HG02763 (cell line): ENCODE data around the gene MTF2.
"Not testable (repeated sequence)": the region's sequence is repeated elsewhere in the genome, so short reads cannot be mapped to it uniquely, and the experiment has no call there.

ENCODE experiments used
- ATAC-seq: cut with Tn5 transposase; IDR thresholded peaks from one replicate; pipeline ENCODE4 v1.9.1; 2021; ENCODE audit warnings: mild to moderate bottlenecking, moderate library complexity; ENCODE audit not compliant: unreplicated experiment

Gene MTF2

GRCh38 chr1:93137604-93138292 lies 58.7 kb downstream of the MTF2 start:
- ATAC-seq = no peak

- no peak for ATAC-seq
These were observed 61.0 kb downstream of the MTF2 start for GRCh38 chr1:93140106-93140505.

- ATAC-seq = no peak
These were observed 63.1 kb downstream of the MTF2 start for GRCh38 chr1:93142161-93142560.

DNA sequence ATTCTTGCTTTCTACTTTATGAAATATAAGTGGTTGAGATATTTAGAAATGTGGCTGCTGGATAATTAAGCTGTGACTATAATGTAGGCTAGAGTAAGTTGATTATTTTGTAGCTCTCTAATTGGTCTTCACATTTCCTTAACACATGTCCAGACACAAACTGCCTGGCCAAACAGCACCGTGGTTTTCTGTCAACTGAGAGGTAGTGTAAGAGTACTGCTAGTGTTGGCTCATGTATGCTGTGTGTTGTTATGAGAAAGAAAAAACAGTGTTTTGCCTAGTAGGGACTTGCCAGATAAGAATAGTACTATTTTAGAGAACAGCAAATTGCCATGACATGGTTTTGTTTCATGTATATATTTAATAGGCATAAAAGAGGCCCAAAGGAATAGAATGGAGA lies 64.1 kb downstream of the MTF2 start:
- ATAC-seq = no peak

- ATAC-seq = no peak
These were observed 64.7 kb downstream of the MTF2 start for GRCh38 chr1:93143769-93144168.

DNA sequence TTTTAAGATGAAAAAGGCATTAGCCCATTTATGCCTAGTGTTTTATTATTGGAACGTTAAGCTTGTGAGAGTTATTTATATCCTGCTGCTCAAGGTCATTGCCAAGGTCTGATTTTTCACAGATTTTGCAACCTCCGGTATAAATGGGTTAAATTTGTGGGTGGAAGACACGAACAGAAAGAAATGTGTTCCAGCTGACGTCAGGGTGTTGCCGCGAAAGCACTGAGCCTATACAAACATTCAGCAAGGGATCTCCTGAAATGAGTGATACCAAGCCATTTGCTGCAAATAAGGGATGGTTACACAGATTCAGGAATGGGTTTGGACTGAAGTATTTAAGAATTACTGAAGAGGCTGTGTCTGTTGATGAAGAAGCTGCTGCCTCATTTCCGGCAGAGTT lies 68.9 kb downstream of the MTF2 start:
- ATAC-seq = no peak

DNA sequence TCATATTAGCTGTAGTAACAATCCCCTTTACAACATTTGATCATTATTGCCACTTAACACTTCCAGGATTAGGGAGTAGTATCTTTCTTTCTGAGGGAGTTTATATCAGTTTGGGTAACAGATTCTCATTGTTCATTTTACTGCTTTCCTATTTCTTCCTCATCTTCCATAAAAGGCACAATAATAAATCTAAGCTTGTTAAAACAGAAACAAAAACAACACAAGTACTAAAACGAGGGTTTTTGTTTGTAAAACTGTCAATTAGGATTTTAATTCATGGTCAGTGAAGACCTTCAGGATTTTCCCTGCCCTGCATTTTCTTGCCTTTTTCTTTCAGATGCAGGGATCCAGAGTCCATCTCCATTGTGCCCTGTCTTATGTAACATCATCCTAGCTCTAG lies 71.6 kb downstream of the MTF2 start:
- ATAC-seq = no peak

DNA sequence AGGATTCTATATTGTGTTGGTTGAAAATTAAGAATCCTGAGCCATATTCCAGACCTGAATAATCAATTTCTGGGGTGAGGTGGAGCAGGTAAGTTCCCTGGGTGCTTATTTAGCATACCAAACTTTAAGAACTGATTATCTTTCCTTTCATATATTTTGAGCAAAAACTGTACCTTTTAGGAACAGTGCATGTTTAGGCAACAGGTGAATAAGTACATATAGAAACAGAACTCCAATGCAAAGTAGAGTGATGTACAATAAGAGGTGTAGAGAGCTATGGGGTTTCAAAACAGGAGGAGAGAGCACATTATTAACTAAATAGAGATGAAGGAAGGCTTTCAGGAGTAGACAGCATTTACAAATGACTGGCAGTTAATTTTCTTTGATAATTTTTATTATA lies 72.4 kb downstream of the MTF2 start:
- ATAC-seq = no peak

- ATAC-seq = no peak
These were observed 73.8 kb downstream of the MTF2 start for GRCh38 chr1:93152835-93153234.

DNA sequence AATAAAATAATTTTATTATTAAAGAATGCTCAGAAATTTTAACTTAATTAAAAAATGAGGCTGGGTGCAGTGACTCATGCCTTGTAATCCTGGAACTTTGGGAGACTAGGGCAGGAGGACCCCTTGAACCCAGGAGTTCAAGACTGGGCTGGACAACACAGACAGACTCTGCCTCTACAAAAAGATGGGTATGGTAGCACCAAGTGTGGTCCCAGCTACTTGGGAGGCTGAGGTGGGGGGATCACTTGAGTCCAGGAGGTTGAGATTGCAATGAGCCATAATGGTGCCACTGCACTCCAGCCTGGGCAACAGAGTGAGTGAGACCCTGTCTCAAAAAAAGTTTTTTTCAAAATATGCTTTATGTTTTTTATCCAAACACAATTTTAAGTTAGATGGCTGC lies 75.8 kb downstream of the MTF2 start:
- no peak for ATAC-seq

GRCh38 chr1:93155335-93155734 lies 76.3 kb downstream of the MTF2 start:
- ATAC-seq = no peak

- ATAC-seq = no peak
These were observed 80.3 kb downstream of the MTF2 start for GRCh38 chr1:93159337-93159736.

DNA sequence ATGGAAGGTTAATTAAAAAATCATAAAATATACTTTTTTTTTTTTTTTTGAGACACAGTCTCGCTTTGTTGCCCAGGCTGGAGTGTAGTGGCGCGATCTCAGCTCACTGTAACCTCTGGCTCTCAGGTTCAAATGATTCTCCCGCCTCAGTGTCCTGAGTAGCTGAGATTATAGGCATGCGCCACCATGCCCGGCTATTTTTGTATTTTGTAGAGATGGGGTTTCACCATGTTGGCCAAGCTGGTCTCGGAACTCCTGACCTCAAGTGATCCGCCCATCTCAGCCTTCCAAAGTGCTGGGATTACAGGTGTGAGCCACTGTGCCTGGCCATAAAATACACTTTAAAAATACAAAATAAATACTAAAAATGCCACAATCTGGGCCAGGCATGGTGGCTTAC lies 84.2 kb downstream of the MTF2 start:
- not testable (repeated sequence) for ATAC-seq

DNA sequence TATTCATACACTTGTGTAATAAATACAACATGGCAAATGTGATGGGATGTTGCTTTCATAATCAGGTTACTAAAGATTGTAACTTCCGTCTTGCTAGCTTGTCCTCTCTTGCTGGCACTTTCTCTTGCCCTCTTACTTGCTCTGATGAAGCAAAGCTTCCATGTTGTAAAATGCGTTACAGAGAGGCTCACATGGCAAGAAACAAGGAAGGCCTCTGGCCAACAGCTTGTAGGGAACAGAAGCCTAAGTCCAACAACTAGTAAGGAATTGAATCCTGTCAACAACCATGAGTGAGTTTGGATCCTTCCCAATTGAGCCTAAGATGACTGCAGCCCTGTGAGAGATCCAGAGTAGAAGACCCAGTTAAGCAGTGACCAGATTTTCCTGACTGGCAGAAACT lies 85.7 kb downstream of the MTF2 start:
- no peak for ATAC-seq

- ATAC-seq = not testable (repeated sequence)
These were observed 86.8 kb downstream of the MTF2 start for GRCh38 chr1:93165895-93166294.

DNA sequence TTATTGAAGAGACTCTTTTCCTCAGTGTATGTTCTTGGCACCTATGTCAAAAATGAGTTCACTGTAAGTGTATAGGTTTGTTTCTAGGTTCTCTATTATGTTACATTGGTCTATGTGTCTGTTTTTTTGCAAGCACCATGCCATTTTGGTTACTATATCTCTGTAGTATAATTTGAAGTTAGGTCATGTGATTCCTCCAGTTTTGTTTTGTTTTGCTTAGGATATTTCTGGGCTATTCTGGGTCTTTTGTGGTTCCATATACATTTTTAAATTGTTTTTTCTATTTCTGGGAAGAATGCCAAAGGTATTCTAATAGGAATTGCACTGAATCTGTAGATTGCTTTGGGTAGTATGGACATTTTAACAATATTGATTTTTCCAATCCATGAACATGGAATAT lies 87.9 kb downstream of the MTF2 start:
- ATAC-seq = no peak

GRCh38 chr1:93170141-93170678 lies 91.1 kb downstream of the MTF2 start:
- not testable (repeated sequence) for ATAC-seq

- no peak for ATAC-seq
These were observed 92.5 kb downstream of the MTF2 start for GRCh38 chr1:93171549-93172034.

GRCh38 chr1:93172778-93173177 lies 93.7 kb downstream of the MTF2 start:
- no peak for ATAC-seq

GRCh38 chr1:93174638-93175037 lies 95.6 kb downstream of the MTF2 start:
- not testable (repeated sequence) for ATAC-seq

- no peak for ATAC-seq
These were observed 98.9 kb downstream of the MTF2 start for GRCh38 chr1:93177991-93178390.

GRCh38 chr1:93178418-93178817 lies 99.3 kb downstream of the MTF2 start:
- ATAC-seq = no peak
